Fibroblast of skin of right biceps (primary cell): ENCODE measurements around the gene PAH.
"Not testable (repeated sequence)": the region's sequence is repeated elsewhere in the genome, so short reads cannot be mapped to it uniquely, and the experiment has no call there.

Source experiments
- DNase-seq: peaks from one replicate; pipeline ENCODE4 v3.0.0-alpha.2; 2013

PAH gene

GRCh38 chr12:102888511-102888910, 28.5 kb downstream of the PAH start:
- no peak for DNase-seq

GRCh38 chr12:102885043-102885932, 31.8 kb downstream of the PAH start:
- no peak for DNase-seq

- DNase-seq, result peak; percentile 19
These were observed 33.7 kb downstream of the PAH start for GRCh38 chr12:102883204-102883799.

- DNase-seq, result no peak
These were observed 36.3 kb downstream of the PAH start for GRCh38 chr12:102880783-102881182.

- peak; percentile 50 for DNase-seq
These were observed 37.8 kb downstream of the PAH start for GRCh38 chr12:102879144-102879763.

- DNase-seq, result no peak
These were observed 40.2 kb downstream of the PAH start for GRCh38 chr12:102876883-102877282.

- no peak for DNase-seq
These were observed 42.2 kb downstream of the PAH start for GRCh38 chr12:102874819-102875218.

- DNase-seq, result peak; percentile 3
These were observed 44.0 kb downstream of the PAH start for GRCh38 chr12:102873077-102873476.

- no peak for DNase-seq
These were observed 46.0 kb downstream of the PAH start for GRCh38 chr12:102871014-102871413.

GRCh38 chr12:102869571-102869970, 47.5 kb downstream of the PAH start:
- DNase-seq, result no peak

- no peak for DNase-seq
These were observed 51.0 kb downstream of the PAH start for GRCh38 chr12:102865821-102866615.

GRCh38 chr12:102862486-102862885, 54.6 kb downstream of the PAH start:
- no peak for DNase-seq

- DNase-seq, result no peak
These were observed 65.8 kb downstream of the PAH start for GRCh38 chr12:102851246-102851645.

- DNase-seq, result no peak
These were observed 67.2 kb downstream of the PAH start for GRCh38 chr12:102849722-102850447.

GRCh38 chr12:102848832-102849231, 68.2 kb downstream of the PAH start:
- no peak for DNase-seq

GRCh38 chr12:102847131-102847530, 69.9 kb downstream of the PAH start:
- DNase-seq, result peak; percentile 32

- no peak for DNase-seq
These were observed 83.2 kb downstream of the PAH start for GRCh38 chr12:102833687-102834441.

GRCh38 chr12:102832826-102833225, 84.2 kb downstream of the PAH start:
- DNase-seq, result not testable (repeated sequence)

- peak; percentile 25 for DNase-seq
These were observed 92.7 kb downstream of the PAH start for GRCh38 chr12:102824218-102824835.

GRCh38 chr12:102821149-102821548, 95.9 kb downstream of the PAH start:
- DNase-seq, result no peak

- DNase-seq, result peak; percentile 28
These were observed 100.1 kb downstream of the PAH start for GRCh38 chr12:102816816-102817434.
